MCF 10A (cell line): ENCODE measurements around the gene AFF4. TPM values are rescaled to one million over a fixed set of nuclear protein-coding genes. Genes with fewer than 3 reads are reported as not detected.
"Not testable (repeated sequence)": the region's sequence is repeated elsewhere in the genome, so short reads cannot be mapped to it uniquely, and the experiment has no call there.

Source experiments
- BruUV-seq: library from RNA; stranded (reverse); fragments of 400-500 nt; replicated peaks from 2 replicates; lab custom pipeline; 2021; lab: Mats Ljungman, UMichigan
- CTCF ChIA-PET: fragments of 300-600 bp; sonication (Branson Sonifier 250); formaldehyde crosslinking; extraction: SDS; loops from one replicate; lab custom pipeline; 2021; ENCODE audit warnings: antibody characterized with exemption, inconsistent platforms; lab: Yijun Ruan, JAX
- POLR2A ChIA-PET: fragments of 300-600, 350-650 bp; sonication (Branson Sonifier 250); formaldehyde crosslinking; extraction: SDS; loops from one replicate; lab custom pipeline; 2020; ENCODE audit warnings: antibody characterized with exemption, inconsistent platforms; lab: Yijun Ruan, JAX
- DNase-seq: peaks from one replicate; pipeline ENCODE4 v3.0.0-alpha.2; 2018; ENCODE audit not compliant: unreplicated experiment
- H3K27ac Mint-ChIP-seq: one replicate; pipeline ENCODE4 v1.8.0; 2022; ENCODE audit warnings: mild to moderate bottlenecking, low read depth, mixed read lengths; ENCODE audit not compliant: unreplicated experiment
- H3K27me3 Mint-ChIP-seq: one replicate; pipeline ENCODE4 v1.8.0; 2022; ENCODE audit warnings: mixed read lengths; ENCODE audit not compliant: insufficient read depth, unreplicated experiment
- H3K36me3 Mint-ChIP-seq: one replicate; pipeline ENCODE4 v1.8.0; 2022; ENCODE audit warnings: mild to moderate bottlenecking, moderate library complexity, mixed read lengths; ENCODE audit not compliant: insufficient read depth, unreplicated experiment
- H3K4me1 Mint-ChIP-seq: one replicate; pipeline ENCODE4 v1.8.0; 2022; ENCODE audit warnings: mixed read lengths; ENCODE audit not compliant: insufficient read depth, unreplicated experiment
- H3K4me3 Mint-ChIP-seq: one replicate; pipeline ENCODE4 v1.8.0; 2022; ENCODE audit warnings: mild to moderate bottlenecking, moderate library complexity, mixed read lengths; ENCODE audit not compliant: unreplicated experiment
- H3K9me3 Mint-ChIP-seq: one replicate; pipeline ENCODE4 v1.8.0; 2022; ENCODE audit warnings: mixed read lengths; ENCODE audit not compliant: unreplicated experiment
- intact Hi-C: fragments of 100-400 bp; cut with micrococcal nuclease; formaldehyde crosslinking; loops from 2 replicates; pipeline ENCODE4 v1.14.1; 2022
- total RNA-seq: library from RNA; stranded (reverse); gene quantifications from 2 replicates; pipeline ENCODE4 v1.2.3, GENCODE V29; 2022
- TF ChIP-seq, protein P1 (sequence below): fragments of 200-600 bp; IDR thresholded peaks from one replicate; pipeline ENCODE4 v1.8.0; 2022; ENCODE audit warnings: antibody characterized with exemption, mild to moderate bottlenecking; ENCODE audit not compliant: unreplicated experiment

The AFF4 gene
- total RNA-seq, 1 experiment from 2014 or later = 206 TPM

DNA sequence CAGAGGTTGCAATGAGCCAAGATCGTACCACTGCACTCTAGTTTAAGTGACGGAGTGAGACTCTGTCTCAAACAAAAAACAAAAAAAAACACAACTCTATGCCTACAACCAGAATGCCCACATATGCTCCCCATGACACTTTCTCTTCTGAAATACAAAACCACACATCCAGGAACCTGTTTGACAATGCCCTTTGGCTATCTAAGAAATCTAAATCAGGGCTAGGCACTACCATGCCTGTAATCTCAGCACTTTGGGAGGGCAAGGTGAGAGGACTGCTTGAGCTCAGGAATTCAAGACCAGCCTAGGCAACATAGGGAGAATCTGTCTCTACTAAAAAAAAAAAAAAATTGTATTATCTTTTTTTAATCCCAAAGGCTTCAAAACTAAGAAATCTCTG is 10.6 kb downstream of the AFF4 start:
- TF ChIP-seq, protein P1, sequence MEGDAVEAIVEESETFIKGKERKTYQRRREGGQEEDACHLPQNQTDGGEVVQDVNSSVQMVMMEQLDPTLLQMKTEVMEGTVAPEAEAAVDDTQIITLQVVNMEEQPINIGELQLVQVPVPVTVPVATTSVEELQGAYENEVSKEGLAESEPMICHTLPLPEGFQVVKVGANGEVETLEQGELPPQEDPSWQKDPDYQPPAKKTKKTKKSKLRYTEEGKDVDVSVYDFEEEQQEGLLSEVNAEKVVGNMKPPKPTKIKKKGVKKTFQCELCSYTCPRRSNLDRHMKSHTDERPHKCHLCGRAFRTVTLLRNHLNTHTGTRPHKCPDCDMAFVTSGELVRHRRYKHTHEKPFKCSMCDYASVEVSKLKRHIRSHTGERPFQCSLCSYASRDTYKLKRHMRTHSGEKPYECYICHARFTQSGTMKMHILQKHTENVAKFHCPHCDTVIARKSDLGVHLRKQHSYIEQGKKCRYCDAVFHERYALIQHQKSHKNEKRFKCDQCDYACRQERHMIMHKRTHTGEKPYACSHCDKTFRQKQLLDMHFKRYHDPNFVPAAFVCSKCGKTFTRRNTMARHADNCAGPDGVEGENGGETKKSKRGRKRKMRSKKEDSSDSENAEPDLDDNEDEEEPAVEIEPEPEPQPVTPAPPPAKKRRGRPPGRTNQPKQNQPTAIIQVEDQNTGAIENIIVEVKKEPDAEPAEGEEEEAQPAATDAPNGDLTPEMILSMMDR = no peak
- intact Hi-C loops = no loop called here
- CTCF ChIA-PET = interaction anchor here (0.7 kb wide), 2 partner anchors 534 to 567 kb away, joined by 3 to 5 read pairs; no protein-coding TSS in a partner anchor
- POLR2A ChIA-PET = interaction anchor here (0.6 to 4.0 kb wide), 2 partner anchors 10 to 64 kb away, joined by 3 to 15 read pairs; partner anchors contain the start of gene AFF4
- Mint-ChIP-seq H3K4me3 (no peak overlapping the region), H3K27me3 (no peaks in the 10 kb centered on the region), H3K9me3 (no peaks in the 10 kb centered on the region), H3K4me1 (peaks cover 29% of the 10 kb centered on the region), H3K27ac (no peak overlapping the region), H3K36me3 (peaks cover 43% of the 10 kb centered on the region)
- BruUV-seq = no TSS peak
- DNase-seq = no peak

DNA sequence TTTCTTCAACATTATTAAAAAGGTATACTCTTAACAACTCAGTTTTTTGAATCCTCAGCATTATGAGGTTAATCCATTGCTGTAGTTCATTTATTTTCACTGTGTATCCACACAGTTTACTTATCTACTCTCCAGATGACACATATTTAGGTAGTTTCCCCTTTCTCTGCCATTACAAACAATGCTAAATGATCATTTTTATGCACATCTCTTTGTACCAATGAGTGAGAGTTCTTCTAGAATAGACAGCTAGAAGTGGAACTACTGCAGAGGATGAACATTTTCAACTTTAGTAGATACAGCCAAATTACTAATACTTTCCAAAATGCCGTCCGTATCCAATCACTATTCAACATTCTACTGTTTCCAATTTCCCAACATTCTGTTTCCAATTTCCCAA is 11.5 kb downstream of the AFF4 start:
- DNase-seq = no peak
- H3K9me3 Mint-ChIP-seq = no peaks in the 10 kb centered on the region
- H3K27me3 Mint-ChIP-seq = no peaks in the 10 kb centered on the region
- peaks cover 34% of the 10 kb centered on the region for H3K4me1 Mint-ChIP-seq
- no peak overlapping the region for H3K4me3 Mint-ChIP-seq
- BruUV-seq = no TSS peak
- CTCF ChIA-PET = interaction anchor here (0.6 to 0.8 kb wide), 2 partner anchors 8 to 356 kb away, joined by 3 read pairs; no protein-coding TSS in a partner anchor
- no peak overlapping the region for H3K27ac Mint-ChIP-seq
- TF ChIP-seq, protein P1 = no peak
- POLR2A ChIA-PET = interaction anchor here (0.6 to 4.0 kb wide), 4 partner anchors 8 to 86 kb away, joined by 3 to 15 read pairs (median 3); partner anchors contain the start of gene AFF4
- H3K36me3 Mint-ChIP-seq = peaks cover 43% of the 10 kb centered on the region
- intact Hi-C loops = no loop called here

DNA sequence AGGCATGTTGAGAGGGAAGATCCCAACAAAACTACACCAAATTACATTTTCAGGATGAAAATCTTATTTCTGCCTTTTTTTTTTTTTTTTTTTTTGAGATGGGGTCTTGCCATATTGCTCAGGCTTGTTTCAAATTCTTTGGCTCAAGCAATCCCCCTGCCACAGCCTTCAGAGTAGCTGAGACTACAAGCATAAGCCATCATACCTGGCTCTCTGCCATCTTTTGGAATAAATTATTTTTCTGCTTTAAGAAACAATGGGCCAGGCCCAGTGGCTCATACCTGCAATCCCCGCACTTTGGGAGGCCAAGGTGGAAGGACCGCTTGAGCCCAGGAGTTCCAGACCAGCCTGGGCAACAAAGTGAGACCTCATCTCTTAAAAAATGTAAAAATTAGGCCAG is 14.3 kb downstream of the AFF4 start:
- intact Hi-C loops = no loop called here
- H3K4me3 Mint-ChIP-seq = no peak overlapping the region
- POLR2A ChIA-PET = interaction anchor here (2.1 kb wide), 1 partner anchor 13 kb away, joined by 7 read pairs; no protein-coding TSS in a partner anchor
- no peak overlapping the region for H3K27ac Mint-ChIP-seq
- H3K9me3 Mint-ChIP-seq = no peaks in the 10 kb centered on the region
- no peak for DNase-seq
- BruUV-seq = no TSS peak
- H3K36me3 Mint-ChIP-seq = peaks cover 41% of the 10 kb centered on the region
- CTCF ChIA-PET = interaction anchor here (0.7 to 1.2 kb wide), 2 partner anchors 13 to 15 kb away, joined by 3 to 6 read pairs; no protein-coding TSS in a partner anchor
- H3K27me3 Mint-ChIP-seq = no peaks in the 10 kb centered on the region
- peaks cover 39% of the 10 kb centered on the region for H3K4me1 Mint-ChIP-seq
- TF ChIP-seq, protein P1 = no peak

DNA sequence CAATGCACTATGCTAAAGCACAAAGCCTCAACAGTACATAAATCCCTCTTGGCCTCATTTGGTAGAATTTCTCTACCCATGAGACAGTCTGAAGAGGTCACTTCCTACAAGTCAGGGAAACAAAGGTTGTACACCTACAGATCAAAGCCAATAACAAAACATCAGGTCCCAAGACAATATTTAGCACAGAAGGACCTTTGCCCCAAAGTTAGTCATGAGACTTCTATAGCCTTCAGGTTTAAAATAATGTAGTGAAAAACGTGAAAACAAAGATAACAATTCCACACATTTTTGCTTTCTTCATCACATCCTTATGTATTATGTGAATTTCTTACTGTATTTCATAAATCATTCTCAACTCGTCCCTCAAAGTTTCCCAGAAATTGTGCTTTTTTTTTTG is 15.8 kb downstream of the AFF4 start:
- H3K9me3 Mint-ChIP-seq = no peaks in the 10 kb centered on the region
- no peak overlapping the region for H3K4me3 Mint-ChIP-seq
- H3K36me3 Mint-ChIP-seq = peaks cover 33% of the 10 kb centered on the region
- intact Hi-C loops = no loop called here
- TF ChIP-seq, protein P1 = no peak
- H3K27ac Mint-ChIP-seq = no peak overlapping the region
- BruUV-seq = no TSS peak
- POLR2A ChIA-PET = interaction anchor here (1.0 kb wide), 1 partner anchor 14 kb away, joined by 4 read pairs; no protein-coding TSS in a partner anchor
- peak; percentile 6 for DNase-seq
- CTCF ChIA-PET = no interaction called here
- peaks cover 33% of the 10 kb centered on the region for H3K4me1 Mint-ChIP-seq
- H3K27me3 Mint-ChIP-seq = no peaks in the 10 kb centered on the region

DNA sequence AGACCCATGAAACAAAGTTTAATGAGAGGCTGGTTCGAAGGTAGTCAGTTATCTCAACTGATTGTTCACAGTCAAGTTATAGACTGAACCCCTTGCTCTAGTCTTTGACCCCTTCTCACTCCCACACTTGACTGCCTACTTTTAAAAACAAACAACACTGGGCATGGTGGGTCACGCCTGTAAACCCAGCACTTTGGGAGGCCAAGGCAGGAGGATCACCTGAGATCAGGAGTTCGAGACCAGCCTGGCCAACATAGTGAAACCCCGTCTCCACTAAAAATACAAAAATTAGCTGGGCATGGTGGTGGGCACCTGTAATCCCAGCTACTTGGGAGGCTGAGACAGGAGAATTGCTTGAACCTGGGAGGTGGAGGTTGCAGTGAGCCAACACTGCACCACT is 18.1 kb downstream of the AFF4 start:
- BruUV-seq, intact Hi-C loops, H3K9me3 Mint-ChIP-seq, DNase-seq, H3K27ac Mint-ChIP-seq, H3K27me3 Mint-ChIP-seq, H3K4me3 Mint-ChIP-seq: not testable (repeated sequence)
- ChIA-PET POLR2A (interaction anchor here (0.7 kb wide), 1 partner anchor 70 kb away, joined by 3 read pairs; no protein-coding TSS in a partner anchor), CTCF (interaction anchor here (0.6 to 0.7 kb wide), 2 partner anchors 26 to 1585 kb away, joined by 3 to 6 read pairs; no protein-coding TSS in a partner anchor)
- Mint-ChIP-seq H3K36me3 (peaks cover 22% of the 10 kb centered on the region), H3K4me1 (peaks cover 32% of the 10 kb centered on the region)
